Panc1 (cell line): ENCODE measurements around the gene SLC29A2. TPM values are rescaled to one million over a fixed set of nuclear protein-coding genes. Genes with fewer than 3 reads are reported as not detected.

Experiments
- ATAC-seq: fragments of 200-7000 bp; cut with Tn5 transposase; 2 replicates; pipeline ENCODE4 v1.9.1; 2020; ENCODE audit warnings: mild to moderate bottlenecking, moderate library complexity
- BruUV-seq: library from RNA; stranded (reverse); fragments of 400-500 nt; replicated peaks from 2 replicates; lab custom pipeline; 2021; lab: Mats Ljungman, UMichigan
- CTCF ChIA-PET: fragments of 300-600 bp; sonication (Branson Sonifier 250); formaldehyde crosslinking; loops from one replicate; lab custom pipeline; 2022; ENCODE audit warnings: antibody characterized with exemption; lab: Charles Lee
- POLR2A ChIA-PET: fragments of 300-600 bp; sonication (Branson Sonifier 250); formaldehyde crosslinking; loops from one replicate; lab custom pipeline; 2022; ENCODE audit warnings: antibody characterized with exemption; lab: Charles Lee
- DNase-seq: peaks from one replicate; pipeline ENCODE4 v3.0.0-alpha.2; 2010; ENCODE audit warnings: low read depth, low spot score
- H3K27ac ChIP-seq: 2 replicates; pipeline ENCODE4 v1.5.1; 2011; ENCODE audit warnings: mild to moderate bottlenecking, low read length, inconsistent platforms
- H3K27me3 ChIP-seq: fragments of 200-500 bp; sonication (Bioruptor generic); 2 replicates; pipeline ENCODE4 v1.6.0; 2014; ENCODE audit warnings: low read length, inconsistent platforms; ENCODE audit not compliant: control insufficient read depth, insufficient read depth
- H3K36me3 ChIP-seq: fragments of 200-500 bp; sonication (Bioruptor generic); 2 replicates; pipeline ENCODE4 v1.5.1; 2014; ENCODE audit warnings: inconsistent platforms, mild to moderate bottlenecking, low read length, moderate library complexity; ENCODE audit not compliant: control insufficient read depth, insufficient read depth
- H3K4me1 ChIP-seq: 2 replicates; pipeline ENCODE4 v1.5.1; 2011; ENCODE audit warnings: inconsistent platforms, mild to moderate bottlenecking, low read length, moderate library complexity; ENCODE audit not compliant: control insufficient read depth, insufficient read depth
- H3K4me3 ChIP-seq, 2 experiments: 2 replicates each; pipeline ENCODE4 v1.5.1; 2011 to 2012; ENCODE audit warnings: low read depth in 2 of 2, low read length in 2 of 2, mild to moderate bottlenecking in 2 of 2, inconsistent platforms in 1 of 2, moderate library complexity in 1 of 2
- H3K9me3 ChIP-seq: fragments of 200-500 bp; sonication (Bioruptor generic); 2 replicates; pipeline ENCODE4 v1.5.1; 2014; ENCODE audit warnings: low read depth, mild to moderate bottlenecking, inconsistent platforms, low read length, moderate library complexity; ENCODE audit not compliant: control insufficient read depth, insufficient read depth
- POLR2AphosphoS5 ChIP-seq: IDR thresholded peaks from 2 replicates; pipeline ENCODE4 v1.6.1; 2012; ENCODE audit warnings: mild to moderate bottlenecking, low read depth, low read length, moderate library complexity
- SIN3A ChIP-seq: IDR thresholded peaks from 2 replicates; pipeline ENCODE4 v1.6.1; 2012; ENCODE audit warnings: low read depth, mild to moderate bottlenecking, low read length, moderate library complexity, borderline replicate concordance; ENCODE audit not compliant: insufficient read depth
- TCF7L2 ChIP-seq: IDR thresholded peaks from 2 replicates; pipeline ENCODE4 v1.6.1; 2011; ENCODE audit warnings: mild to moderate bottlenecking, low read depth, low read length, inconsistent platforms
- in situ Hi-C: cut with HindIII; loops from 2 replicates; pipeline ENCODE4 v1.10.0; 2016; ENCODE audit warnings: low sequenced_read_pairs, low pct_unique_long_range_greater_than_20kb
- intact Hi-C: fragments of 100-400 bp; cut with micrococcal nuclease; formaldehyde crosslinking; loops from one replicate; pipeline ENCODE4 v1.10.0; 2022; ENCODE audit not compliant: unreplicated experiment
- total RNA-seq: library from RNA; stranded (reverse); gene quantifications from one replicate; pipeline ENCODE4 v1.2.1, GENCODE V29; 2021; ENCODE audit not compliant: unreplicated experiment
- TF ChIP-seq, protein P1 (sequence below), 2 experiments: IDR thresholded peaks; 2 replicates each; pipeline ENCODE4 v1.6.1; 2011 to 2012; ENCODE audit warnings: low read depth in 2 of 2, control low read depth in 1 of 2, low read length in 1 of 2, mild to moderate bottlenecking in 1 of 2, moderate library complexity in 1 of 2; ENCODE audit not compliant: insufficient read depth in 1 of 2
- TF ChIP-seq, protein P2 (sequence below): fragments of 450-650 bp; IDR thresholded peaks from 2 replicates; pipeline ENCODE4 v1.5.1; 2017; ENCODE audit warnings: mild to moderate bottlenecking

Gene SLC29A2
- total RNA-seq, 1 experiment from 2014 or later, result 28.3 TPM

DNA sequence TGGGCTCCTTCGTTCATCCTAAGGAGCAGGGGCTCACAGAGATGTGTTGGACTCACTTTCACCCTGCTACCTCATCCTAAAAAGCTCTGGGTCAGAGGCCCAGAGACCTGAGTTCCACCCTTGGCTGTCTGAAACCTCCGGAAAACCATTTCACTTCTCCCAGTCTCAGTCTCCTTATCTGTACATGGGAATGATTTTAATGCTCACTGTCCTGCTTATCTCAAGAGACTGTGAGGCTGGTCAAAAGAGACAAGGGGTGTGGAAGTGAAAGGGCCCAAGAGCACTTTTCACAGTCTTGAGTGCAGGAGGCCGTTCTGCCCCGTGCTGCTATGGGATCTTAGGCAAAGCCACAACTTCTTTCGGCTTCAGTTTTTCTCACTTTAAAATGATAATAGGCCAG is 36.1 kb upstream of the SLC29A2 start:
- ChIA-PET CTCF (interaction anchor here (0.6 to 1.2 kb wide), 6 partner anchors 10 to 71 kb away, joined by 3 to 18 read pairs (median 4); partner anchors contain the start of gene PELI3), POLR2A (interaction anchor here (0.6 kb wide), 1 partner anchor 61 kb away, joined by 3 read pairs; no protein-coding TSS in a partner anchor)
- no peak overlapping the region for H3K4me3 ChIP-seq
- H3K9me3 ChIP-seq, result no peaks in the 10 kb centered on the region
- peaks cover 24% of the 10 kb centered on the region for H3K27me3 ChIP-seq
- no peak for TF ChIP-seq SIN3A
- TF ChIP-seq, protein P1, sequence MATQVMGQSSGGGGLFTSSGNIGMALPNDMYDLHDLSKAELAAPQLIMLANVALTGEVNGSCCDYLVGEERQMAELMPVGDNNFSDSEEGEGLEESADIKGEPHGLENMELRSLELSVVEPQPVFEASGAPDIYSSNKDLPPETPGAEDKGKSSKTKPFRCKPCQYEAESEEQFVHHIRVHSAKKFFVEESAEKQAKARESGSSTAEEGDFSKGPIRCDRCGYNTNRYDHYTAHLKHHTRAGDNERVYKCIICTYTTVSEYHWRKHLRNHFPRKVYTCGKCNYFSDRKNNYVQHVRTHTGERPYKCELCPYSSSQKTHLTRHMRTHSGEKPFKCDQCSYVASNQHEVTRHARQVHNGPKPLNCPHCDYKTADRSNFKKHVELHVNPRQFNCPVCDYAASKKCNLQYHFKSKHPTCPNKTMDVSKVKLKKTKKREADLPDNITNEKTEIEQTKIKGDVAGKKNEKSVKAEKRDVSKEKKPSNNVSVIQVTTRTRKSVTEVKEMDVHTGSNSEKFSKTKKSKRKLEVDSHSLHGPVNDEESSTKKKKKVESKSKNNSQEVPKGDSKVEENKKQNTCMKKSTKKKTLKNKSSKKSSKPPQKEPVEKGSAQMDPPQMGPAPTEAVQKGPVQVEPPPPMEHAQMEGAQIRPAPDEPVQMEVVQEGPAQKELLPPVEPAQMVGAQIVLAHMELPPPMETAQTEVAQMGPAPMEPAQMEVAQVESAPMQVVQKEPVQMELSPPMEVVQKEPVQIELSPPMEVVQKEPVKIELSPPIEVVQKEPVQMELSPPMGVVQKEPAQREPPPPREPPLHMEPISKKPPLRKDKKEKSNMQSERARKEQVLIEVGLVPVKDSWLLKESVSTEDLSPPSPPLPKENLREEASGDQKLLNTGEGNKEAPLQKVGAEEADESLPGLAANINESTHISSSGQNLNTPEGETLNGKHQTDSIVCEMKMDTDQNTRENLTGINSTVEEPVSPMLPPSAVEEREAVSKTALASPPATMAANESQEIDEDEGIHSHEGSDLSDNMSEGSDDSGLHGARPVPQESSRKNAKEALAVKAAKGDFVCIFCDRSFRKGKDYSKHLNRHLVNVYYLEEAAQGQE (IDR thresholded peaks at IDR 0.05; ENCODE audit: insufficient read depth in 1 of 2, low read depth in 2 of 2, low read length in 1 of 2), result no peak
- TF ChIP-seq, protein P2, sequence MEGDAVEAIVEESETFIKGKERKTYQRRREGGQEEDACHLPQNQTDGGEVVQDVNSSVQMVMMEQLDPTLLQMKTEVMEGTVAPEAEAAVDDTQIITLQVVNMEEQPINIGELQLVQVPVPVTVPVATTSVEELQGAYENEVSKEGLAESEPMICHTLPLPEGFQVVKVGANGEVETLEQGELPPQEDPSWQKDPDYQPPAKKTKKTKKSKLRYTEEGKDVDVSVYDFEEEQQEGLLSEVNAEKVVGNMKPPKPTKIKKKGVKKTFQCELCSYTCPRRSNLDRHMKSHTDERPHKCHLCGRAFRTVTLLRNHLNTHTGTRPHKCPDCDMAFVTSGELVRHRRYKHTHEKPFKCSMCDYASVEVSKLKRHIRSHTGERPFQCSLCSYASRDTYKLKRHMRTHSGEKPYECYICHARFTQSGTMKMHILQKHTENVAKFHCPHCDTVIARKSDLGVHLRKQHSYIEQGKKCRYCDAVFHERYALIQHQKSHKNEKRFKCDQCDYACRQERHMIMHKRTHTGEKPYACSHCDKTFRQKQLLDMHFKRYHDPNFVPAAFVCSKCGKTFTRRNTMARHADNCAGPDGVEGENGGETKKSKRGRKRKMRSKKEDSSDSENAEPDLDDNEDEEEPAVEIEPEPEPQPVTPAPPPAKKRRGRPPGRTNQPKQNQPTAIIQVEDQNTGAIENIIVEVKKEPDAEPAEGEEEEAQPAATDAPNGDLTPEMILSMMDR, result no peak
- no peak for TF ChIP-seq TCF7L2
- no peak for TF ChIP-seq POLR2AphosphoS5
- BruUV-seq, result no TSS peak
- intact Hi-C loops (loop anchor here (1.0 to 2.0 kb wide), 3 partner anchors 23 to 271 kb away; no protein-coding TSS in a partner anchor), in situ Hi-C loops (no loop called here)
- no peak overlapping the region for H3K27ac ChIP-seq
- H3K4me1 ChIP-seq, result no peaks in the 10 kb centered on the region
- no peaks in the 10 kb centered on the region for H3K36me3 ChIP-seq
- ATAC-seq (no peak), DNase-seq (no peak)

- H3K27ac ChIP-seq, result no peak overlapping the region
- H3K9me3 ChIP-seq, result no peaks in the 10 kb centered on the region
- DNase-seq (no peak), ATAC-seq (no peak)
- no peaks in the 10 kb centered on the region for H3K4me1 ChIP-seq
- intact Hi-C loops (no loop called here), in situ Hi-C loops (no loop called here)
- CTCF ChIA-PET, result interaction anchor here (0.6 kb wide), 1 partner anchor 8 kb away, joined by 4 read pairs; no protein-coding TSS in a partner anchor
- no peaks in the 10 kb centered on the region for H3K36me3 ChIP-seq
- no peaks in the 10 kb centered on the region for H3K27me3 ChIP-seq
- H3K4me3 ChIP-seq, result no peak overlapping the region
- TF ChIP-seq TCF7L2, result no peak
- TF ChIP-seq SIN3A, result no peak
- TF ChIP-seq, protein P2, result no peak
- TF ChIP-seq, protein P1 (IDR thresholded peaks at IDR 0.05; ENCODE audit: insufficient read depth in 1 of 2, low read depth in 2 of 2, low read length in 1 of 2), result no peak
- TF ChIP-seq POLR2AphosphoS5, result no peak
- BruUV-seq, result no TSS peak
- POLR2A ChIA-PET, result interaction anchor here (0.7 kb wide), 1 partner anchor 60 kb away, joined by 6 read pairs; no protein-coding TSS in a partner anchor
Observed at GRCh38 chr11:66393954-66394353, 22.4 kb upstream of the SLC29A2 start.
